RWPE2 (cell line): ENCODE results near the gene TEX22.

ENCODE experiments used
- ATAC-seq: fragments of 200-7000 bp; cut with Tn5 transposase; 3 replicates; pipeline ENCODE4 v1.9.1; 2021; ENCODE audit warnings: low read depth
- DNase-seq: peaks from one replicate; pipeline ENCODE4 v3.0.0-alpha.2; 2020; ENCODE audit warnings: low spot score
- H3K27ac ChIP-seq: fragments of 450-650 bp; 2 replicates; pipeline ENCODE4 v1.5.1; 2017; ENCODE audit warnings: mild to moderate bottlenecking; ENCODE audit not compliant: poor library complexity, severe bottlenecking
- H3K27me3 ChIP-seq: fragments of 250-450 bp; sonication (Bioruptor Pico); 2 replicates; pipeline ENCODE4 v1.5.1; 2021; ENCODE audit warnings: mild to moderate bottlenecking, moderate library complexity; ENCODE audit not compliant: insufficient read depth, poor library complexity, severe bottlenecking
- H3K36me3 ChIP-seq: fragments of 250-450 bp; sonication (Bioruptor Pico); 2 replicates; pipeline ENCODE4 v1.5.1; 2020; ENCODE audit warnings: low read depth, mild to moderate bottlenecking, moderate library complexity
- H3K4me1 ChIP-seq: fragments of 250-450 bp; sonication (Bioruptor Pico); 2 replicates; pipeline ENCODE4 v1.5.1; 2021; ENCODE audit warnings: mild to moderate bottlenecking, moderate library complexity; ENCODE audit not compliant: insufficient read depth, poor library complexity, severe bottlenecking
- H3K4me3 ChIP-seq: fragments of 250-450 bp; sonication (Bioruptor Pico); 2 replicates; pipeline ENCODE4 v1.5.1; 2021; ENCODE audit warnings: mild to moderate bottlenecking, moderate library complexity; ENCODE audit not compliant: severe bottlenecking
- H3K9me3 ChIP-seq: fragments of 250-450 bp; sonication (Bioruptor Pico); 2 replicates; pipeline ENCODE4 v1.5.1; 2021; ENCODE audit warnings: mild to moderate bottlenecking, moderate library complexity; ENCODE audit not compliant: severe bottlenecking
- CTCF ChIP-seq: fragments of 450-650 bp; IDR thresholded peaks from one replicate; pipeline ENCODE4 v1.5.1; 2017; ENCODE audit warnings: mild to moderate bottlenecking, moderate library complexity; ENCODE audit not compliant: poor library complexity, severe bottlenecking

TEX22 gene

GRCh38 chr14:105367116-105368031, 31.0 kb upstream of the TEX22 start:
- Histone ChIP-seq H3K9me3 (no peaks in the 10 kb centered on the region), H3K4me3 (no peak overlapping the region), H3K27ac (no peak overlapping the region), H3K27me3 (no peaks in the 10 kb centered on the region), H3K4me1 (no peaks in the 10 kb centered on the region), H3K36me3 (no peaks in the 10 kb centered on the region)
- no peak for DNase-seq
- no peak for TF ChIP-seq CTCF
- ATAC-seq: no peak

GRCh38 chr14:105368032-105368417, 30.3 kb upstream of the TEX22 start:
- H3K36me3 ChIP-seq: no peaks in the 10 kb centered on the region
- no peaks in the 10 kb centered on the region for H3K4me1 ChIP-seq
- H3K9me3 ChIP-seq: no peaks in the 10 kb centered on the region
- TF ChIP-seq CTCF: no peak
- H3K4me3 ChIP-seq: no peak overlapping the region
- no peak for ATAC-seq
- H3K27me3 ChIP-seq: no peaks in the 10 kb centered on the region
- no peak for DNase-seq
- no peak overlapping the region for H3K27ac ChIP-seq

- no peaks in the 10 kb centered on the region for H3K4me1 ChIP-seq
- DNase-seq (no peak), ATAC-seq (no peak)
- H3K36me3 ChIP-seq: no peaks in the 10 kb centered on the region
- H3K27me3 ChIP-seq: no peaks in the 10 kb centered on the region
- H3K27ac ChIP-seq: no peak overlapping the region
- H3K9me3 ChIP-seq: no peaks in the 10 kb centered on the region
- no peak overlapping the region for H3K4me3 ChIP-seq
- no peak for TF ChIP-seq CTCF
These were observed 29.9 kb upstream of the TEX22 start for GRCh38 chr14:105368426-105368825.

GRCh38 chr14:105368910-105369652, 29.3 kb upstream of the TEX22 start:
- no peaks in the 10 kb centered on the region for H3K36me3 ChIP-seq
- no peaks in the 10 kb centered on the region for H3K9me3 ChIP-seq
- DNase-seq (no peak), ATAC-seq (no peak)
- no peaks in the 10 kb centered on the region for H3K4me1 ChIP-seq
- H3K4me3 ChIP-seq: no peak overlapping the region
- no peak for TF ChIP-seq CTCF
- no peak overlapping the region for H3K27ac ChIP-seq
- no peaks in the 10 kb centered on the region for H3K27me3 ChIP-seq
